Glomerular visceral epithelial cell (primary cell): ENCODE results near the gene BUB1B.

Source experiments
- DNase-seq: peaks from one replicate; pipeline ENCODE4 v3.0.0-alpha.2; 2016; ENCODE audit errors: extremely low spot score

BUB1B gene

DNA sequence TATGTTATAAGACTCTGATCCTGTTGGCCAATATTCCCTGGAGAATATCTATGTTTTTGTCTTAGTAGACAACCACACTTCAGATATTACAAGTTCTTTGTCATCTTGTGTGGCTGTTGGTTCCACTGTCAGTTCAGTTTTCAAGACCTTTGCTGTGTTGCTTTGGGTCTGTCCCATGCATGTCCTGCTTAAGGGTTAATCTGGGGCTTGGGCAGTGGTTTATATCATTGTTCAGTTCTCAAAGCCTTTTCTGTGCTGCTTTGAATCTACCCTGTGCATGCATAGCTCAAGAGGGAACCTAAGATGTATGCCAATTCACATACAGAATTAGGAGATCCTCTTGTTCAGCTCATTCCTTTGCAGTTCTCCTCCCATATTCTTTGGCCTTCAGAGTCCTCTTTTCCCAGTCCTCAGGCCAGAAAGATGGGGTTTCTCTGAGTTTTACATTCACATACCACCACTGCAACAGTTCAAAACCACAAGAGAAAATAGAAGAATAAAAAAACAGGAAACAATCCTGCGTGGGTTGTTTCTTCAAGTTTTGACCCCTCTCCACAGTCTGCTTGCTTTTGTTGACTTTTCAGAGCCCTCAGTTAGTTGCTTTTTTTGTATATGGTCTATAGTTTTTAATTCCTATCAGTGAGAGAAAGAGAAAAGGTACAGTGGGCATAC lies 21.6 kb downstream of the BUB1B start:
- no peak for DNase-seq

DNA sequence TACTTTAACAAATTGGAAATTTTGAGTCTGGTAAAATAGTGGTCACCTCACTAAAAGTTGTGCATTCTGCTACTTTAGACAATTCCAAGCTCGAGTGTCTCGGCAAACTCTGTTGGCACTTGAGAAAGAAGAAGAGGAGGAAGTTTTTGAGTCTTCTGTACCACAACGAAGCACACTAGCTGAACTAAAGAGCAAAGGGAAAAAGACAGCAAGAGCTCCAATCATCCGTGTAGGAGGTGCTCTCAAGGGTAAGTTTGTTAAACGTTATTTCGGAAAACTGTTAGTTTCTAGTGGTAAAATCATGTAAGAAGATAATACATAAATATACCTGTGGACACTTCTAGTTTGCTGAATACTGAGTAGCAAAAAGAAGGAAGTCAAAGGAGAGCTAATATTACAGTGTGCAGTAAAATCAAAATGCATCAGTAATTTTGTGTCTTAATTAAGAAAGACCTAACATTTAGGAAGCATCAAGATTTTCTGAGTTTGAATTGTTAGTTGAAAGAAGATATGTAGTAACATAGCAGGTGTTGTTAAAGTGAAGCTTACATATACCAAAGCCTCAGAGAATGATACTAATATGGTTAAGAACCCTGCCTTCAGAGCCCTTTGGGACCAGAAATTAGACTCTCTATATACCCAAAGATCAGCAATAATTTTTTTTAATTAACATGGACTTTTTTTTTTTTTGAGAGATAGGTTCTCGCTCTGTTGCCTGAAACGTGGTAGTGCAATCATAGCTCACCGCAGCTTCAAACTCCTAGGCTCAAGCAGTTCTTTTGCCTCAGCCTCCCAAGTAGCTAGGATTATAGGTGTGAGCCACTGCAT lies 23.0 kb downstream of the BUB1B start:
- DNase-seq: no peak

GRCh38 chr15:40190591-40190990 lies 29.7 kb downstream of the BUB1B start:
- peak; percentile 40 for DNase-seq

DNA sequence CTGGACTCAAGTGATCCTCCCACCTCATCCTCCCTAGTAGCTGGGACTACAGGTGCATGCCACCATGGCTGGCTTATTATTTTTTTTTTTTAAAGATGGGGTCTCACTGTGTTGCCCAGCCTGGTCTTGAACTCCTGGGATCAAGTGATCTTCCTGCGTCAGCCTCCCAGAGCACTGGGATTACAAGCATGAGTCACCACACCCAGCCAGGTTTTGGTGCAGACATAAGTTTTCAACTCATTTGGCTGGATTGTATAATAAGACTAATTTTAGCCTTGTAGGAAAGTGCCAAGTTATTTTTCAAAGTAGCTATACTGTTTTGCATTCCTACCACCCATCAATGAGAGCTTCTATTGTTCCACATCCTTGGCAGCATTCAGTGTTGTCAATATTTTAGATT lies 32.1 kb downstream of the BUB1B start:
- no peak for DNase-seq

GRCh38 chr15:40197434-40197833 lies 36.6 kb downstream of the BUB1B start:
- no peak for DNase-seq

GRCh38 chr15:40198355-40199085 lies 37.7 kb downstream of the BUB1B start:
- DNase-seq: no peak

GRCh38 chr15:40204100-40204499 lies 43.2 kb downstream of the BUB1B start:
- DNase-seq: no peak

- peak; percentile 75 for DNase-seq
Observed at GRCh38 chr15:40217166-40217824, 56.4 kb downstream of the BUB1B start.

- no peak for DNase-seq
Observed at GRCh38 chr15:40219801-40220200, 58.9 kb downstream of the BUB1B start.

GRCh38 chr15:40222131-40222530 lies 61.3 kb downstream of the BUB1B start:
- DNase-seq: no peak

- no peak for DNase-seq
Observed at GRCh38 chr15:40226736-40227135, 65.9 kb downstream of the BUB1B start.

DNA sequence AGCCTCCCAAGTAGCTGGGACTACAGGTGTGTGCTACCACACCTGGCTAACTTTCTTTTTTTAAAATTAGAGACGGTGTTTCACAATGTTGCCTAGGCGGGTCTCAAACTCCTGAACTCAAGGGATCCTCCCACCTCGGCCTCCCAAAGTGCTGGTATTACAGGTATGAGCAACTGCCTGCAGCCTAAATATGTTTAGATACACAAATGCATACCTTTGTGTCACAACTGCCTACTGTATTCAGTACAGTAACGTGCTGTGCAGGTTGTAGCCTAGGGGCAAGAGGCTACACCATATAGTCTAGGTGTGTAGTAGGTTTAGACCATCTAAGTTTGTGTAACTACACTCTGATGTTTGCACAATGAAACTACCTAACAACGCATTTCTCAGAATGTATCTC lies 68.4 kb downstream of the BUB1B start:
- DNase-seq: no peak

DNA sequence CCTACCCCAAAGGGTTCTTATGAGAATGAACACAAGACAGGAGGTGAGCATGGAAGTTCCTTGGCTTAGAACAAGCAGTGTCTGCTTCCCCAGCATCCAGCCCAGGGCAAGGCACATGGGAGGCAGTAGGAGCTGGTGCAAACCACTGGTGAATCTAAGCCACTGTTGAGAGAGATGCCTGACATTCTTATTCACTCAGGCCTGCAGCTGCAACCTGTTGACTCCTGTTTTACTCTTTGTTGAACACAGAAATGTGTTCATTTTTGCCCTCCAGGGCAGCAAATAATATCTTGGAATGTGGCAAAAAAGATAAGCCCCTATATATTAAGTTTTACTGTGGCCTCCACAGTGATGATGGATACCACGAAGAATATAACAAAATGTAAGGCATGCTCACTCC lies 69.1 kb downstream of the BUB1B start:
- DNase-seq: no peak

- DNase-seq: no peak
Observed at GRCh38 chr15:40232625-40233070, 71.8 kb downstream of the BUB1B start.

- no peak for DNase-seq
Observed at GRCh38 chr15:40233727-40234577, 73.1 kb downstream of the BUB1B start.

GRCh38 chr15:40234783-40235182 lies 73.9 kb downstream of the BUB1B start:
- no peak for DNase-seq

GRCh38 chr15:40235201-40235885 lies 74.5 kb downstream of the BUB1B start:
- no peak for DNase-seq

DNA sequence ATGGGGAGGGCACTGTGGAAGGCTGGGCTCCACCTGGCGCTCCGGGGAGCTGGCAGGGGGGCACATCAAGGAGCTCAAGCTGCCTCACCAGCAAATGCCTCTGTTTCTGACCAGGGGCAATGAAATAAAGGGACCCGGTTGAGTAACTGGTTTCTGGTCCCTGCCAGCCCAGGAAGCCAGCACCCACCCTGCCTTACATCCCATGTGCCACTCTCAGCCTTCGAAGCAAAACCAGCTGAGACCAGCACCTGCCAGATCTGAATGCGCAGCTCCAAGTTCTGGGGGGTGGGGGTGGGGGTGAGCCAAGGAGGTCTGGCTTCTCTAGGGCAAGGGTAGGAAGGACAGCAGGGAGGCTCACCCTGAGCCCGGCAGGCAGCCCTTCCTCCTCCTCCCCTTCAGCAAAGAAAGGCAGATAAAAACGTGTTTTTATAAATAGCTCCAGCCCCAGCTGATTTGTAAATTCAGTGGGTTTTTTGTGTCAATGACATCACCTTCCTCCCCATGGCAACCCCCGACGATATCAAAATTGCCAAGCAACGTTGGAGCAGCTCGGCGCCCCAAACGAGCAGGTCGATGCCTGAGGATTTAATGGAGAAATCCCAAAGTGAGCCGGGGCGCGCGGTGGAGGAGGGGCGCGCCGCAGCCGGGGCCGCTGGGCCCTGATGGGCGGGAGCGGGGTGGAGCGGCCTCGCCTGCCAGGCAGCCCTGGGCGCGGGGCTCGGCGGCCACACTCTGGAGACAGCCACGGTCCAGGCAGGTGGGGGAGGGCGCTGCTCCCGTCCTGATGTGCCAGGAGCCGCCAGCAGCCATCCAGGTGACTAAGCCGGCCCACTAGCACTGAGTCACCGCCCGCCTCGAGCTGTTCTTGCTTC lies 77.9 kb downstream of the BUB1B start, which contains the start of gene PAK6:
Gene PAK6, plus strand, starts transcription at position 532 of the 872 bp plus-strand sequence. CDS start 25,723 bp downstream, outside the sequence.
- peak; percentile 76 for DNase-seq

DNA sequence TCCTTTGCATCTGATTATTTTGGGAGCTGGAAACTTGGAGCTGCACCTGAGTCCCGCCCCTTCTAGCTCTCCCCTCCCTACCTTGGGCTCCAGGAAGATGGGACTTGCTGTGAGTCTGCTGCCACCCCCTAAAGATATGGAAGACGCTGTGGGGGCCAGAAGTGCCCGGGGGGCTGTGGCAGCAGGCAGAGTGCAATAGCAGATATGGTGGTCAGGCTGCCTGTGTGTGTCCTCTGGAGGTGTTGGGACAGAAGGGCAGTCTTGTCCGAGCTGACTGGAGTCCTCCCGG lies 78.5 kb downstream of the BUB1B start:
- no peak for DNase-seq
